Mesendoderm (in vitro differentiated cells): ENCODE data around the gene TRAIP.

Source experiments
- DNase-seq: peaks from one replicate; pipeline ENCODE4 v3.0.0; 2013
- H2AK5ac ChIP-seq: 2 replicates; pipeline ENCODE4 v1.6.1; 2013; ENCODE audit warnings: low read length, inconsistent platforms
- H2BK120ac ChIP-seq: 2 replicates; pipeline ENCODE4 v1.6.1; 2013; ENCODE audit warnings: low read depth, mild to moderate bottlenecking, low read length, moderate library complexity, mixed read lengths
- H2BK15ac ChIP-seq: replicated peaks from 2 replicates; pipeline ENCODE4 v1.6.1; 2013; ENCODE audit warnings: low read depth, mild to moderate bottlenecking, moderate library complexity
- H2BK5ac ChIP-seq: 2 replicates; pipeline ENCODE4 v1.6.1; 2013; ENCODE audit warnings: low read length, inconsistent platforms
- H3K18ac ChIP-seq: 2 replicates; pipeline ENCODE4 v1.6.1; 2013; ENCODE audit warnings: mild to moderate bottlenecking, low read length, mixed read lengths
- H3K23ac ChIP-seq: one replicate; pipeline ENCODE4 v1.6.1; 2013; ENCODE audit warnings: low read length
- H3K27ac ChIP-seq: 2 replicates; pipeline ENCODE4 v1.5.1; 2013; ENCODE audit warnings: low read depth, mild to moderate bottlenecking, inconsistent platforms, low read length, moderate library complexity
- H3K27me3 ChIP-seq: 2 replicates; pipeline ENCODE4 v1.6.1; 2013; ENCODE audit warnings: low read length, control low read depth, mild to moderate bottlenecking, inconsistent platforms; ENCODE audit not compliant: insufficient read depth, poor library complexity
- H3K36me3 ChIP-seq: 2 replicates; pipeline ENCODE4 v1.6.1; 2013; ENCODE audit warnings: low read length, inconsistent platforms; ENCODE audit not compliant: control insufficient read depth, insufficient read depth
- H3K4ac ChIP-seq: one replicate; pipeline ENCODE4 v1.6.1; 2013; ENCODE audit warnings: low read depth, mild to moderate bottlenecking, low read length, moderate library complexity
- H3K4me1 ChIP-seq: 2 replicates; pipeline ENCODE4 v1.6.1; 2013; ENCODE audit warnings: low read depth, low read length, inconsistent platforms; ENCODE audit not compliant: control insufficient read depth
- H3K4me2 ChIP-seq: 2 replicates; pipeline ENCODE4 v1.6.1; 2013; ENCODE audit warnings: low read length
- H3K4me3 ChIP-seq: 2 replicates; pipeline ENCODE4 v1.5.1; 2013; ENCODE audit warnings: mild to moderate bottlenecking, low read length
- H3K56ac ChIP-seq: one replicate; pipeline ENCODE4 v1.6.1; 2013; ENCODE audit warnings: low read length
- H3K79me1 ChIP-seq: 2 replicates; pipeline ENCODE4 v1.6.1; 2013; ENCODE audit warnings: low read length, inconsistent platforms
- H3K79me2 ChIP-seq: 2 replicates; pipeline ENCODE4 v1.6.1; 2013; ENCODE audit warnings: mild to moderate bottlenecking, low read length; ENCODE audit not compliant: control insufficient read depth, insufficient read depth
- H3K9ac ChIP-seq: 2 replicates; pipeline ENCODE4 v1.6.1; 2013; ENCODE audit warnings: low read length, inconsistent platforms
- H4K5ac ChIP-seq: one replicate; pipeline ENCODE4 v1.6.1; 2013; ENCODE audit warnings: low read length
- H4K8ac ChIP-seq: one replicate; pipeline ENCODE4 v1.6.1; 2013; ENCODE audit warnings: low read depth, mild to moderate bottlenecking, control low read depth, low read length, moderate library complexity
- WGBS: extraction: QIAGEN DNeasy Blood & Tissue Kit; methylation state at CpG from one replicate; pipeline ENCODE4 v1.1.7; 2013; ENCODE audit warnings: low lambda C conversion rate, missing lambda C conversion rate; ENCODE audit not compliant: insufficient coverage; ENCODE audit errors: extremely low coverage; 5-methylcytosine and 5-hydroxymethylcytosine counted together

TRAIP gene

DNA sequence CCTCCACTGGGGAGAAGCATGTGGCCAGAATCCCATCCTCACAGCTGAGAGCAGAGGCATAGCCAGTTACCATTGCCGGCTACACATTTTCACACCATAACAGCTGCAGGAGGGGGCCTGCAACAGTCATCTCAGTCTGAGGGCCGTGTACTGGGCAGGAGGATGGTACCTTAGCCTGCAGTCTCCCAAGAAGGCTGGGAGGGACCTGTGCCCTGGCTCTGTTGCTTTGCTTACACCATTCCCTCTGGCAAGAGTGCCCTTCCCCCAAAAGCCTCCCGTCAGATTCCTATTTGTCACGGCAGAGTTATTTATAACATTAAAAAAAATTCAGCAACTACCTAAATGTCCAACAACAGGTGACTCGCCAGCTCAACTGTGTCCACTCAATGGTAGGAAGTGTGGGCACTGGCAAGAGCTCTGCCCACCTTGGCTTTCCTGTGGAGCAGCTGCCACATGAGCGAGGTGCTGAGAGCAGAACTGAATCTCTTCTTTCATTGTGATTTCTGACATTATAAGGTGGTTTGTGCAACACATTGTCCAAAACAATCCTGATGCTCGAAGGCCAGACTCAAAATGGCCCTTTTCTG lies 8.9 kb upstream of the TRAIP start:
- no peak overlapping the region for H3K4ac ChIP-seq
- H3K9ac ChIP-seq = no peak overlapping the region
- no peak overlapping the region for H4K8ac ChIP-seq
- H3K23ac ChIP-seq = no peak overlapping the region
- H3K27ac ChIP-seq = no peak overlapping the region
- H2BK120ac ChIP-seq = no peak overlapping the region
- H3K4me1 ChIP-seq = peaks cover 4% of the 10 kb centered on the region
- H2AK5ac ChIP-seq = no peak overlapping the region
- no peaks in the 10 kb centered on the region for H3K79me1 ChIP-seq
- no peak overlapping the region for H3K4me2 ChIP-seq
- H3K18ac ChIP-seq = no peak overlapping the region
- no peak overlapping the region for H2BK15ac ChIP-seq
- H3K79me2 ChIP-seq = no peaks in the 10 kb centered on the region
- H3K36me3 ChIP-seq = no peaks in the 10 kb centered on the region
- no peak overlapping the region for H3K56ac ChIP-seq
- no peak for DNase-seq
- no peak overlapping the region for H3K4me3 ChIP-seq
- no peaks in the 10 kb centered on the region for H3K27me3 ChIP-seq
- WGBS = no CpG with 5 or more reads among the region's 7 CpGs
- H4K5ac ChIP-seq = no peak overlapping the region
- no peak overlapping the region for H2BK5ac ChIP-seq

DNA sequence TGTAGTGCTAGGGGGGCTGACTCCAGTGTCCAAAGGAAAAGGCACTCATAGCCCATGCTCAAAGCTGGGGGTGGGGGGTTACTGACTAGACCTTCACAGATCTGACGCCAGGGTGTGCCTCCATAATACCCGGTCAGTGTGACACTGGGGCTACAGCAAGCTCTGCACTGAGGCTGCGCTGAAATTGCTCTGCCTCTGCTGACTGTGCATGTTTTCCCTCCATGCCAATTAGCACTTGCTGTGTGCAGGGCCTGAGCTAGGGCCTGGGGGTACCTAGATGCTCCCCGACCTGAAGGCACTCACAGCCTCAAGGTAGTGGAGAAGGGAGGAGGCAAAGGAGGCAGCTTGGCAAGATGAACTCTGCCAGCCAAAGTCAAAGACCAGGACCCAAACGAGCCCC lies 8.1 kb upstream of the TRAIP start:
- no CpG with 5 or more reads among the region's 5 CpGs for WGBS
- no peaks in the 10 kb centered on the region for H3K27me3 ChIP-seq
- no peak overlapping the region for H3K56ac ChIP-seq

GRCh38 chr3:49859576-49860305 lies 3.4 kb upstream of the TRAIP start:
- H2BK15ac ChIP-seq = no peak overlapping the region
- H3K4me2 ChIP-seq = no peak overlapping the region
- no peak overlapping the region for H2AK5ac ChIP-seq
- H3K4me1 ChIP-seq = peaks cover 3% of the 10 kb centered on the region
- H4K8ac ChIP-seq = no peak overlapping the region
- no peak for DNase-seq
- no peak overlapping the region for H3K27ac ChIP-seq
- no peak overlapping the region for H2BK120ac ChIP-seq
- no peak overlapping the region for H3K56ac ChIP-seq
- no peak overlapping the region for H3K4ac ChIP-seq
- no peak overlapping the region for H3K18ac ChIP-seq
- no peak overlapping the region for H4K5ac ChIP-seq
- H3K23ac ChIP-seq = no peak overlapping the region
- peaks cover 4% of the 10 kb centered on the region for H3K79me1 ChIP-seq
- no peak overlapping the region for H3K9ac ChIP-seq
- no peaks in the 10 kb centered on the region for H3K36me3 ChIP-seq
- H2BK5ac ChIP-seq = no peak overlapping the region
- peaks cover 4% of the 10 kb centered on the region for H3K79me2 ChIP-seq
- no peaks in the 10 kb centered on the region for H3K27me3 ChIP-seq
- no CpG with 5 or more reads among the region's 12 CpGs for WGBS
- no peak overlapping the region for H3K4me3 ChIP-seq

More for the DNA sequence above, 8.1 kb upstream of the TRAIP start:
- no peak overlapping the region for H3K27ac ChIP-seq
- no peak overlapping the region for H3K4ac ChIP-seq
- H3K23ac ChIP-seq = no peak overlapping the region
- H4K5ac ChIP-seq = no peak overlapping the region
- H2BK15ac ChIP-seq = no peak overlapping the region
- no peak overlapping the region for H3K4me2 ChIP-seq
- no peak overlapping the region for H3K18ac ChIP-seq
- H3K4me1 ChIP-seq = peaks cover 4% of the 10 kb centered on the region
- no peak overlapping the region for H2AK5ac ChIP-seq
- no peak overlapping the region for H4K8ac ChIP-seq
- H3K4me3 ChIP-seq = no peak overlapping the region
- H3K36me3 ChIP-seq = no peaks in the 10 kb centered on the region
- H3K79me1 ChIP-seq = no peaks in the 10 kb centered on the region
- no peak overlapping the region for H3K9ac ChIP-seq
- H2BK5ac ChIP-seq = no peak overlapping the region
- H2BK120ac ChIP-seq = no peak overlapping the region
- no peak for DNase-seq
- no peaks in the 10 kb centered on the region for H3K79me2 ChIP-seq

GRCh38 chr3:49855662-49856061 lies 702 bp downstream of the TRAIP start:
- Histone ChIP-seq H2AK5ac (no peak overlapping the region), H3K27me3 (no peaks in the 10 kb centered on the region), H3K36me3 (no peaks in the 10 kb centered on the region), H3K79me2 (peaks cover 4% of the 10 kb centered on the region), H3K27ac (no peak overlapping the region), H3K56ac (peak overlapping the region; percentile 94), H4K8ac (no peak overlapping the region), H3K23ac (no peak overlapping the region), H3K18ac (no peak overlapping the region), H2BK15ac (no peak overlapping the region), H3K4me3 (peak overlapping the region; percentile 75), H3K9ac (peak overlapping the region; percentile 88), H2BK120ac (no peak overlapping the region), H2BK5ac (no peak overlapping the region), H3K79me1 (peaks cover 7% of the 10 kb centered on the region), H3K4me2 (peak overlapping the region; percentile 56), H3K4ac (no peak overlapping the region), H4K5ac (no peak overlapping the region), H3K4me1 (peaks cover 3% of the 10 kb centered on the region)
- no CpG with 5 or more reads among the region's 5 CpGs for WGBS
- no peak for DNase-seq

- H3K27ac ChIP-seq = no peak overlapping the region
- H3K36me3 ChIP-seq = peaks cover 7% of the 10 kb centered on the region
- WGBS = no CpG with 5 or more reads among the region's 3 CpGs
These were observed 10.7 kb downstream of the TRAIP start for GRCh38 chr3:49845694-49846093.

More at GRCh38 chr3:49845694-49846093, 10.7 kb downstream of the TRAIP start:
- no peak overlapping the region for H4K5ac ChIP-seq
- DNase-seq = no peak
- H2BK120ac ChIP-seq = no peak overlapping the region
- H3K23ac ChIP-seq = no peak overlapping the region
- no peak overlapping the region for H4K8ac ChIP-seq
- no peaks in the 10 kb centered on the region for H3K79me2 ChIP-seq
- H3K9ac ChIP-seq = no peak overlapping the region
- no peak overlapping the region for H3K4me3 ChIP-seq
- no peak overlapping the region for H3K18ac ChIP-seq
- H2BK15ac ChIP-seq = no peak overlapping the region
- H2AK5ac ChIP-seq = no peak overlapping the region
- no peak overlapping the region for H3K4me2 ChIP-seq
- H3K4ac ChIP-seq = no peak overlapping the region
- no peak overlapping the region for H2BK5ac ChIP-seq
- no peaks in the 10 kb centered on the region for H3K4me1 ChIP-seq
- H3K56ac ChIP-seq = no peak overlapping the region
- H3K27me3 ChIP-seq = no peaks in the 10 kb centered on the region
- no peaks in the 10 kb centered on the region for H3K79me1 ChIP-seq
